GM12874 (cell line): Measurements from ENCODE around the gene TFCP2.
A peak's percentile ranks its signal among the peaks of the same experiment; 100 is the strongest.

ENCODE experiments used
- CTCF ChIP-seq: IDR thresholded peaks from 2 replicates; pipeline ENCODE4 v1.5.1; 2011; ENCODE audit warnings: low read depth, mild to moderate bottlenecking, control low read depth, low read length, moderate library complexity; ENCODE audit not compliant: insufficient read depth

TFCP2 gene

GRCh38 chr12:51047655-51048540, 125.0 kb downstream of the TFCP2 start, which contains the start of gene LETMD1:
Gene LETMD1 (plus strand): TSS chr12:51048327. CDS start chr12:51048357, 30 bp downstream.
- peak; percentile 97 for TF ChIP-seq CTCF
